ENCODE data around the gene PRMT7.
A peak's percentile ranks its signal among the peaks of the same experiment; 100 is the strongest.

PRMT7 gene

DNA sequence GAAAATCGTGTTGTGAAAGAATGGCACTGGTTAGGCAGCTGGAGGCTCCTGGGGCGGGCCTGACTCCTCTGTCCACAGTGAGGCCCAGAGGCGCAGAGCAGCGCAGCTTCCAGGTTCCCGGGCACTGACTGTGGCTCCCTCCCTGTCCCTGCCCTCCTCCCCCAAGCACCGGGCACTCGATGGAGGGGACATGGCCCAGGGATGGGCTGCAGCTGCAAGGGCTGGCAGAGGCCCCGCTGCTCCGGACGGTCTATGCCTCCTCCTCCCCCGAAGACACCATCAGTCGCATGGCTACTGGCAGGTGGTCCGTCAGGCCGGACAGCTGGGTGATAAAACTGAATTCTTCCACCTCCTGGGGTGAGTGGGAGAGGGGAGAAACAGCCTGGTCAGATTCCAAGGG lies 50.1 kb downstream of the PRMT7 start:
- TF ChIP-seq, protein P1, sequence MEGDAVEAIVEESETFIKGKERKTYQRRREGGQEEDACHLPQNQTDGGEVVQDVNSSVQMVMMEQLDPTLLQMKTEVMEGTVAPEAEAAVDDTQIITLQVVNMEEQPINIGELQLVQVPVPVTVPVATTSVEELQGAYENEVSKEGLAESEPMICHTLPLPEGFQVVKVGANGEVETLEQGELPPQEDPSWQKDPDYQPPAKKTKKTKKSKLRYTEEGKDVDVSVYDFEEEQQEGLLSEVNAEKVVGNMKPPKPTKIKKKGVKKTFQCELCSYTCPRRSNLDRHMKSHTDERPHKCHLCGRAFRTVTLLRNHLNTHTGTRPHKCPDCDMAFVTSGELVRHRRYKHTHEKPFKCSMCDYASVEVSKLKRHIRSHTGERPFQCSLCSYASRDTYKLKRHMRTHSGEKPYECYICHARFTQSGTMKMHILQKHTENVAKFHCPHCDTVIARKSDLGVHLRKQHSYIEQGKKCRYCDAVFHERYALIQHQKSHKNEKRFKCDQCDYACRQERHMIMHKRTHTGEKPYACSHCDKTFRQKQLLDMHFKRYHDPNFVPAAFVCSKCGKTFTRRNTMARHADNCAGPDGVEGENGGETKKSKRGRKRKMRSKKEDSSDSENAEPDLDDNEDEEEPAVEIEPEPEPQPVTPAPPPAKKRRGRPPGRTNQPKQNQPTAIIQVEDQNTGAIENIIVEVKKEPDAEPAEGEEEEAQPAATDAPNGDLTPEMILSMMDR (IDR thresholded peaks at IDR 0.05; ENCODE audit: control insufficient read depth, insufficient read depth, low read depth, low read length, missing control alignments) = no peak
- H3K4me3 ChIP-seq (ENCODE audit: control insufficient read depth, low read depth, low read length) = no peak overlapping the region
- DNase-seq (ENCODE audit: low read depth) = no peak

DNA sequence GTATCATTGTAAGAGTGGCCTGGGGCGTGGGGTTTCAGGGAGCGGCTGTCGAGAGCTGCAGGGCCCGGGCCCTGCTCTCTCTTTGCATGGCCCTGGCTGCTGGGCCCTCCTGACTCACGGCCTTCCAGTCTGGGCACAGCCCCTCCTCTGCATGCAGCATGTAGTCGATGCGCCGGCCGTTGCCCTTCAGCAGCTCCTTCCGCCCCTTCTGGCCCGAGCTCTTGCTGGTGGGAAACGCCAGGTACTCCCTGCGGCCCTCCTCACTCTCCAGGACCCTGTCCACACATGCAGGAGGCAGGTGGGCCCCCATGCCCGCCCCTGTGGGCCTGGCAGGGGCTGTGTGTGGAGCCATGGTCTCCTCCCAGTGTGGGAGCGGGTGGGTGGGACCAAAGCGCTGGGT lies 50.7 kb downstream of the PRMT7 start:
- H3K4me3 ChIP-seq (ENCODE audit: control insufficient read depth, low read depth, low read length) = no peak overlapping the region
- TF ChIP-seq, protein P1 (IDR thresholded peaks at IDR 0.05; ENCODE audit: control insufficient read depth, insufficient read depth, low read depth, low read length, missing control alignments) = no peak
- no peak for DNase-seq (ENCODE audit: low read depth)

DNA sequence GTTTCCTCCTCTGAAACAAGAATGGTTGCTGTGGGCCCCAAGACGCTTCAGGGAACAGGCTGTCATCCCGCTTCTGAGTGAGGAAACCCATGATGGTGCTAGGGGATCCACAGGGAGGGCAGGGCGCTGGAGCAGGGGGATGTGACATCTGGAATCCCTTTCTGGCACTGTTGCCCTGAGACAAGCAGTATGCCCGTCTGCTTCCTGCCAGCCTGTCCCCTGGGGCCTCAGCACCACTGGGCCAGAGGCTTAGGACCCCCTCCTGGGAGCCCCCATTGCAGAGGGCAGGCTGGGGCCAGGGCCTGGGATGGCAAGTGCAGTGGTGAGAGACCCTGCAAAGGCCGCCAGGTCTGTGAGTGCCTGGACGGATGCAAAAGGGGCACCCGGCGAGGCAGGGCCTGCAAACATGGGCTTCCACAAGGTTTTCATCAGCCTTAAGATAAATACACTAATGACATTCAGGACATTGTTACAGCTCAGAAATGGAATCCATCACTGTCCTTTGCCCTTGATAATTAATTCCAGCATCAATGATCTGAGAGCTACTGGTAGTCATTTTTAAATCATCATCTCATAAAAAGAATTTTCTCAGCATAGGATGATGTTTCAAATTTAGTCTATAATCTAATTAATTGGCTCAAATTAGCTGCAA lies 51.6 kb downstream of the PRMT7 start:
- no peak overlapping the region for H3K4me3 ChIP-seq (ENCODE audit: control insufficient read depth, low read depth, low read length)
- TF ChIP-seq, protein P1 (IDR thresholded peaks at IDR 0.05; ENCODE audit: control insufficient read depth, insufficient read depth, low read depth, low read length, missing control alignments) = no peak
- DNase-seq (ENCODE audit: low read depth) = no peak

DNA sequence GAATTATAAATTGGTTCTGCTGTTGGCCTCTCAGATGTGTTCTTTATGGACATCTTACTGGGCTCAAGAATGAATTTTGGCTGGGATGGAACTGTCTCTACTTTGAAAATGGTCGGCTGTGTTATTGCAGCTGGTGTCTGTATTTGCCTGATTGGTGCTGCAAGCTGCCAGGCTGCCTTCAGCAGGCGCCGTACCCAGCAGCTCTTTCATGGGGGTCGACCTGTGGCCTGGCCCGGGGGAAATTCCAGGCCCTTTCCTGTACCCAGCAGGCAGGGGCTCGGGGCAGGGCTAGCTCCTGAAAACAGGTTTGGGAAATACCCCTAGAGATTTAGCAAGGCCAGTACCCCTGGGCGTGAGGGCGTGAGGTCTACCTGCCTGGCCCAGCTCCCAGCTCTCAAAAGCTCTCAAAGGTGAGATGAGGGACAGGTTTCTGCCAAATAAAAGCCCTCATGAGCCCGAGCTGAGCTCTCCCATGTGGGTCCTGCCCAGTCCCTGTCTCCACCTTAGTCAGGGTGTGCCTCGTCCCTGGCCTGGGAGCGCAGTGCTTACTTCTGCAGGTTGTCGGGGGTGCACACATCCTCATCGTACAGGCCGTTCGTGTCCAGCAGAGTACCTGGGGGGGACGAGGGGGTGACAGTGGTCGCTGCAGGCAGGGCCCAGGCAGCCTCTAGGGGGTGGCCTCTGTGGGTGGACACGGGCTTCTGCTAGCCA lies 52.3 kb downstream of the PRMT7 start:
- DNase-seq (ENCODE audit: low read depth) = no peak
- no peak overlapping the region for H3K4me3 ChIP-seq (ENCODE audit: control insufficient read depth, low read depth, low read length)
- TF ChIP-seq, protein P1 (IDR thresholded peaks at IDR 0.05; ENCODE audit: control insufficient read depth, insufficient read depth, low read depth, low read length, missing control alignments) = no peak

DNA sequence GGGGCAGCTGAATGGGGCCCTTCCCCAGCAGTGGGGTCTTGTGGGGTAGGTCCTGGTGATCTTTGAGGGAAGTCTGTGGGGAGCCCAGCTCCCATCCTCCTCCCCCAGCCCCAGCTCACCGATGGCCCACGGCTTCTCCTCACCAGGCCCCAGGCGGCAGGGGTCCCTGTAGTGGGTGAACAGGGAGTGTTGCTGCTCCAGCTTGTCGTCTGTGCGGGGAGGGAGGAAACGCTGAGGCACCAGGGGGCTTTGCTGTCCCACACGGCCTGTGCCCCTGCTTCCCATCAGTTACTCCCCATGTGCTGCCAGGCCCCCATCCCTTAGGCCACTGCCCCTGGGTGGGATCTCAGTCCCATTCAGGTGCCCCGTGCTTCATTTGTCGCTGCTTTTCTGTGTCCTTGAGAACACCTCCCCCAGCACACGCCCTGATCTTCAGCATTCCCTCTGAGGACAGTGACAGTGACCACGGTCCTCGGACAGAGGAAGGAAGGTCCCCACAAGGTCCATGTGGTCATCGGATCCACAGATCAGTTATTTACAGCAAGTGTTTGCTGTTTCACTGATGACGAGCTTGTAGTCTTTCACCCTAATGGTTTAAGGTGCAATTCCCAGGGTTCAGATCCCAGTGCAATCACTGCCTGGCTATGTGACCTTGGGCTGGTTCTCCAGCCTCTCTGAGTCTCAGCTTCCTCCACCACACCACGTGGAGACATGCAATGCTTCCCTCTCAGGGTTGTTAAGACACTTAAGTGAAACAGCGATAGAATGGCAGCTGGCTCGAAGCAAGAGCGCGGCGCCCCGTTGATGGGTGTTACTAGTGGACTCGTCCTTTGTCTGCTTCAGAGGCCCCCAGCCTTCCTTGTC lies 53.1 kb downstream of the PRMT7 start:
- TF ChIP-seq, protein P1 (IDR thresholded peaks at IDR 0.05; ENCODE audit: control insufficient read depth, insufficient read depth, low read depth, low read length, missing control alignments) = no peak
- no peak overlapping the region for H3K4me3 ChIP-seq (ENCODE audit: control insufficient read depth, low read depth, low read length)
- DNase-seq (ENCODE audit: low read depth) = no peak

DNA sequence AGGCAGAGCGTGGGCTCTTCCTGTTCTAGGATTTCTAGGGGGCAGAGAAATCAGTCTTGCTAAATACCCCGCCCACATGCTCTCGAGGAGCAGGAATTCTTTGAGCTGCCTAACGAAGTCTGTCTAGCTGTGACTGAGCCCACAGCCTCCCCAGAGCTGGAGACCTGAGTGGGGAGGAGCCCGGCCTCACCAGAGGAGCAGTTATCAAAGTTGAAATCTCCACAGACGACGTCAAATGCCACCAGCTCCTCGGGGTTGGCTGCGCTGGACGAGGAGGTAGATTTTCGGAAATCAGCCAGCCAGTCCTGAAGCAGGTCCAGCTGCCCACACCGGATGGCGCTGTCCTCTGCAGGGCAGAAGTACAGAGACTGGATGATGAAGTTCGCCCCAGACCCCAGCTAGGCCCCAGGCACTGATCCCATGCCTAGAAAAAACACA lies 53.8 kb downstream of the PRMT7 start:
- no peak for DNase-seq (ENCODE audit: low read depth)
- TF ChIP-seq, protein P1 (IDR thresholded peaks at IDR 0.05; ENCODE audit: control insufficient read depth, insufficient read depth, low read depth, low read length, missing control alignments) = peak; percentile 23
- H3K4me3 ChIP-seq (ENCODE audit: control insufficient read depth, low read depth, low read length) = no peak overlapping the region

All from AG09309 (cell line).